Muscle layer of colon (tissue), 2 donors: ENCODE measurements around the gene BNC2.

ENCODE experiments used
- H3K27ac ChIP-seq: one replicate; pipeline ENCODE4 v1.7.0; 2013; ENCODE audit warnings: low read depth, mild to moderate bottlenecking, low read length, moderate library complexity
- H3K27me3 ChIP-seq, 2 donors: one replicate each; pipeline ENCODE4 v1.7.0; 2013; ENCODE audit warnings: low read length in 2 of 2, mild to moderate bottlenecking in 2 of 2; ENCODE audit not compliant: insufficient read depth in 2 of 2, control insufficient read depth in 1 of 2
- H3K36me3 ChIP-seq: one replicate; pipeline ENCODE4 v1.7.0; 2013; ENCODE audit warnings: mild to moderate bottlenecking, low read length; ENCODE audit not compliant: insufficient read depth
- H3K4me1 ChIP-seq: one replicate; pipeline ENCODE4 v1.7.0; 2013; ENCODE audit warnings: mild to moderate bottlenecking, low read length; ENCODE audit not compliant: insufficient read depth
- H3K4me3 ChIP-seq, 2 donors: one replicate each; pipeline ENCODE4 v1.7.0; 2013; ENCODE audit warnings: low read length in 2 of 2, low read depth in 1 of 2, mild to moderate bottlenecking in 1 of 2, moderate library complexity in 1 of 2
- H3K9ac ChIP-seq: one replicate; pipeline ENCODE4 v1.7.0; 2013; ENCODE audit warnings: low read length
- H3K9me3 ChIP-seq: one replicate; pipeline ENCODE4 v1.7.0; 2013; ENCODE audit warnings: mild to moderate bottlenecking, low read length
- donor health status: abdominal sarcoma.
- donor health status: Adenocarcinoma of cecum.

The BNC2 gene

GRCh38 chr9:16637218-16637617 is 233.3 kb downstream of the BNC2 start:
- no peak overlapping the region for H3K9ac ChIP-seq
- H3K9me3 ChIP-seq, result no peaks in the 10 kb centered on the region
- peak overlapping the region; percentile 37 for H3K27ac ChIP-seq
- H3K36me3 ChIP-seq, result no peaks in the 10 kb centered on the region
- H3K4me3 ChIP-seq, result no peak overlapping the region
- peaks cover 45% of the 10 kb centered on the region for H3K4me1 ChIP-seq
- H3K27me3 ChIP-seq, result no peaks in the 10 kb centered on the region

- Histone ChIP-seq H3K27me3 (no peaks in the 10 kb centered on the region), H3K4me3 (no peak overlapping the region), H3K4me1 (peaks cover 44% of the 10 kb centered on the region), H3K27ac (no peak overlapping the region), H3K9ac (no peak overlapping the region), H3K36me3 (no peaks in the 10 kb centered on the region), H3K9me3 (no peaks in the 10 kb centered on the region)
These were observed 236.7 kb downstream of the BNC2 start for GRCh38 chr9:16633794-16634193.

- Histone ChIP-seq H3K27me3 (no peaks in the 10 kb centered on the region), H3K4me3 (no peak overlapping the region), H3K4me1 (peaks cover 62% of the 10 kb centered on the region), H3K9me3 (no peaks in the 10 kb centered on the region), H3K27ac (peak overlapping the region; percentile 41), H3K9ac (no peak overlapping the region), H3K36me3 (no peaks in the 10 kb centered on the region)
These were observed 242.1 kb downstream of the BNC2 start for GRCh38 chr9:16628413-16628812.

DNA sequence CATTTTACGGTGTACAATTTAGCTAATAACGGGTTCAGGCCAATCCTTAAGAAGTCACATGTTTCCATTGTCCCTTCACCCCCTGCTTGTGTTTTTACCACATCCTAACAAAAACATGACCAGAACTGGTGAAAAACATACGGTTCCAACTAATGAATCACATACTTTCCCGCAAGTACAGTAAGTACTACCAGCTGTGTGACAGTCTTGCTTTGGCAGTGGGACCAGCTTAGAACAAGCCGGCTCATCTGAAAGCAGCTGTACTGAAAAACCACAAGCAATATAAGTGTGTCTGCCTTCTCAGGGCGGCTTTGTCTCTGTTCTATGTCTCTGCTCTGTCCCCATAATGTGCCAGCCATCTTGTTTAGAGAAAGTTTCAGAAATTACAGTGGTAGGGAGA is 242.5 kb downstream of the BNC2 start:
- H3K4me1 ChIP-seq, result peaks cover 60% of the 10 kb centered on the region
- H3K9me3 ChIP-seq, result no peaks in the 10 kb centered on the region
- H3K36me3 ChIP-seq, result no peaks in the 10 kb centered on the region
- no peak overlapping the region for H3K9ac ChIP-seq
- H3K27ac ChIP-seq, result peak overlapping the region; percentile 41
- no peaks in the 10 kb centered on the region for H3K27me3 ChIP-seq
- H3K4me3 ChIP-seq, result no peak overlapping the region

- Histone ChIP-seq H3K36me3 (no peaks in the 10 kb centered on the region), H3K4me3 (no peak overlapping the region), H3K4me1 (peaks cover 60% of the 10 kb centered on the region), H3K9ac (no peak overlapping the region), H3K27me3 (no peaks in the 10 kb centered on the region), H3K27ac (peak overlapping the region; percentile 16), H3K9me3 (no peaks in the 10 kb centered on the region)
These were observed 242.9 kb downstream of the BNC2 start for GRCh38 chr9:16627521-16627920.

GRCh38 chr9:16626577-16627130 is 243.8 kb downstream of the BNC2 start:
- H3K36me3 ChIP-seq, result no peaks in the 10 kb centered on the region
- H3K4me3 ChIP-seq, result peak overlapping the region in 1 of 2 donors; percentile 10
- H3K9me3 ChIP-seq, result no peaks in the 10 kb centered on the region
- no peaks in the 10 kb centered on the region for H3K27me3 ChIP-seq
- H3K27ac ChIP-seq, result peak overlapping the region; percentile 16
- no peak overlapping the region for H3K9ac ChIP-seq
- peaks cover 60% of the 10 kb centered on the region for H3K4me1 ChIP-seq

- Histone ChIP-seq H3K9me3 (no peaks in the 10 kb centered on the region), H3K9ac (no peak overlapping the region), H3K27me3 (no peaks in the 10 kb centered on the region), H3K27ac (peak overlapping the region; percentile 16), H3K4me3 (peak overlapping the region in 1 of 2 donors; percentile 0), H3K4me1 (peaks cover 65% of the 10 kb centered on the region), H3K36me3 (no peaks in the 10 kb centered on the region)
These were observed 244.7 kb downstream of the BNC2 start for GRCh38 chr9:16625811-16626210.

DNA sequence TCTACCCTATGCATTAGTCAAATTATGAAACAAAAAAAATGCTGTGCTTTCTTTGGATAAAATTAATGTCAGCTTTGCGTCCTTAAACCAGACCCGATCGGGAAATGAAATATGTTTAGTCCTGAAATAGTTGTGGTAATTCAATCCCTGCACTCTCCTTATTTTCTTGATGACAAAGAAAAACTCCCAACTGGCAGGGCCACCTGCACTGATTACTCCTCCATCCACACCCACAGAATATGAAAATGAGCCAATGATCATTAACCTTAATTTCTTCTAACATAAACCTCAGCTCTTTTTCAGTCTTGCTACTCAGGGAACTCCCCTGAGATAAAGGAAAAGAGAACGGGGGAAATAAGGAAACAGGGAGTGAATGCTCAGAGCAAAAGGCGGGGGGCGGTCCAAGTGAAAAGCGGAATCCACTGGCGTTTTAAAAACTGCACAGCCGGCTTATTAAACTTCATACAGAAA is 245.3 kb downstream of the BNC2 start:
- Histone ChIP-seq H3K27me3 (no peaks in the 10 kb centered on the region), H3K36me3 (no peaks in the 10 kb centered on the region), H3K4me3 (peak overlapping the region in 1 of 2 donors; percentile 0), H3K4me1 (peaks cover 71% of the 10 kb centered on the region), H3K9me3 (no peaks in the 10 kb centered on the region), H3K9ac (no peak overlapping the region), H3K27ac (no peak overlapping the region)

DNA sequence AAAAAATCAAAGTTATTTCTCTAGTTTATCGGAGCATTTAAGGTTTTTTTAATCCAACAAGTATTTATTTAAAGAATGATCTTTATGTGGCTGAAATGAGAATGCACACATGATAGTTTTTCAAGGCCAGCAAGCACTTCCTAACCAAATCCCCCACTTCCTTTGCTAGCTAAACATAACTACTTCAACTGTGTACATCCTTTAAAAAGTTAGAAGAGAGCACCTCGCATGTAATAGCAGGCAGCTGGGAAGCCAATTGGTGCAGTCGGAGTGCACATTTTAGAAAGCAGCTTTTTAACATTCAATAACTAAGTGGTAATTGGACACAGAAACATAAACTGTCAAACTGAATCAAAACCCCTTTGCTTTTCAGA is 245.7 kb downstream of the BNC2 start:
- H3K36me3 ChIP-seq, result no peaks in the 10 kb centered on the region
- no peaks in the 10 kb centered on the region for H3K9me3 ChIP-seq
- peaks cover 74% of the 10 kb centered on the region for H3K4me1 ChIP-seq
- no peak overlapping the region for H3K27ac ChIP-seq
- no peak overlapping the region for H3K9ac ChIP-seq
- no peaks in the 10 kb centered on the region for H3K27me3 ChIP-seq
- H3K4me3 ChIP-seq, result peak overlapping the region in 1 of 2 donors; percentile 0

GRCh38 chr9:16623989-16624743 is 246.3 kb downstream of the BNC2 start:
- Histone ChIP-seq H3K27ac (no peak overlapping the region), H3K9me3 (no peaks in the 10 kb centered on the region), H3K4me3 (no peak overlapping the region)

DNA sequence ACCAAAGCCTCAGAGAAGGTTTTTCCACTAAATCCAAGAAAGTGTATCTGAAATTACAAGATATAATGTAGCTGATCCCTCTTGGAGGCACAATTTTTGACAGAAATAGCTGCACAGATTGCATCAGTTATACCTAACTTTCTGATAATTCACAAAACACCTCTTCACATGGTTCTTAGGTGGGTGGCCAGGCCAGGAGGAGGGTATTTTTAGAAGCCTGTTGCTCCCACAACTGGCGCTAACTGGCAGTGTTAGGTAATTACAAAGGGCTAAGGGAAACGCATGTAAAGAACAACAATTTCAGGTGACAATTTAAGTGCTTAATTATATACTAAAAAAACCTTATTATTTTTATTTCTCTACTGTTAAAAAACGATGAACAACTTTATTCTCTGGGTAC is 247.9 kb downstream of the BNC2 start:
- H3K36me3 ChIP-seq, result no peaks in the 10 kb centered on the region
- H3K4me1 ChIP-seq, result peaks cover 67% of the 10 kb centered on the region
- H3K27ac ChIP-seq, result no peak overlapping the region
- H3K9ac ChIP-seq, result no peak overlapping the region
- no peaks in the 10 kb centered on the region for H3K9me3 ChIP-seq
- H3K27me3 ChIP-seq, result no peaks in the 10 kb centered on the region
- no peak overlapping the region for H3K4me3 ChIP-seq

More at GRCh38 chr9:16623989-16624743, 246.3 kb downstream of the BNC2 start:
- no peaks in the 10 kb centered on the region for H3K36me3 ChIP-seq
- H3K9ac ChIP-seq, result no peak overlapping the region
- peaks cover 72% of the 10 kb centered on the region for H3K4me1 ChIP-seq
- H3K27me3 ChIP-seq, result no peaks in the 10 kb centered on the region
